Muscle of leg (tissue), 11 donors: Measurements from ENCODE around the gene SERPINA4. TPM values are rescaled to one million over a fixed set of nuclear protein-coding genes. Genes with fewer than 3 reads are reported as not detected.
A peak's percentile ranks its signal among the peaks of the same experiment; 100 is the strongest.
"Not testable (repeated sequence)": the region's sequence is repeated elsewhere in the genome, so short reads cannot be mapped to it uniquely, and the experiment has no call there.

Experiments used
- DNase-seq: peaks from one replicate; pipeline ENCODE4 v3.0.0; 2013
- H3K27ac ChIP-seq: one replicate; pipeline ENCODE4 v1.5.1; 2013; ENCODE audit warnings: mild to moderate bottlenecking, low read length, control low read depth
- H3K27me3 ChIP-seq: one replicate; pipeline ENCODE4 v1.6.1; 2013; ENCODE audit warnings: low read length; ENCODE audit not compliant: control insufficient read depth, insufficient read depth
- H3K36me3 ChIP-seq: one replicate; pipeline ENCODE4 v1.6.1; 2013; ENCODE audit warnings: low read length; ENCODE audit not compliant: control insufficient read depth, insufficient read depth
- H3K4me1 ChIP-seq: one replicate; pipeline ENCODE4 v1.6.1; 2013; ENCODE audit warnings: low read length; ENCODE audit not compliant: control insufficient read depth, insufficient read depth
- H3K4me3 ChIP-seq: one replicate; pipeline ENCODE4 v1.5.1; 2013; ENCODE audit warnings: low read length, control low read depth
- H3K9me3 ChIP-seq: replicated peaks from 2 replicates; pipeline ENCODE4 v1.6.1; 2013; ENCODE audit warnings: low read depth, low read length; ENCODE audit not compliant: control insufficient read depth
- WGBS: methylation state at CpG from one replicate; pipeline ENCODE4 v1.1.5; 2013; ENCODE audit warnings: missing lambda C conversion rate; ENCODE audit not compliant: insufficient coverage; 5-methylcytosine and 5-hydroxymethylcytosine counted together
- polyA plus RNA-seq, 8 donors: library from polyadenylated mRNA; unstranded; fragments of 120-200 nt; gene quantifications; one replicate each; pipeline versions ENCODE4 v1.2.1 to v1.2.3, GENCODE V29; 2013; ENCODE audit warnings: inconsistent platforms in 1 of 8, low replicate concordance in 1 of 8; ENCODE audit not compliant: insufficient read length in 8 of 8, insufficient read depth in 1 of 8
- total RNA-seq: library from RNA; stranded (reverse); fragments of 120-200 nt; gene quantifications from one replicate; pipeline ENCODE4 v1.2.4, GENCODE V29; 2013

Gene SERPINA4
- total and polyA plus RNA-seq, 9 donors = 0.04 to 3.2 (median 0.65) TPM; not detected in 5

DNA sequence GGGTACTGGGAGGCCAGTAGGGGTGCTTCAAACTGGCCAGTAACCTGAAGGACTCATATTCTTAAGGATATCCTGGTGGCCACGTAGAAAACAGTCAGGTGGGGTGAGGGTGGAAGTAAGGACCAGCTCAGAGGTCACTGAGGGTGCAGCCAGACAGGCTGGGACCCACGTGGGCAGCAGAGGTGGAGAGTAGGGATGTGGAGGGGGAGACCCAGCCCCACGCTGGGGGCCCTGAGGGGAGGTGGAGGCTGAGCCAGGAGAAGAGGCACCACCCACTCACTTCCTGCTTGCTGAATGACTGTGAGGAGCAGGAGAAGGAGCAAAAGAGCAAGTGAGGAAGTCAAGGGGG is 38.4 kb downstream of the SERPINA4 start:
- WGBS = 34% methylated on average over 3 of the region's 3 CpGs
- H3K27ac ChIP-seq = no peak overlapping the region
- H3K4me1 ChIP-seq = peaks cover 11% of the 10 kb centered on the region
- no peak for DNase-seq
- H3K4me3 ChIP-seq = no peak overlapping the region
- no peaks in the 10 kb centered on the region for H3K9me3 ChIP-seq
- no peaks in the 10 kb centered on the region for H3K36me3 ChIP-seq
- H3K27me3 ChIP-seq = no peaks in the 10 kb centered on the region

DNA sequence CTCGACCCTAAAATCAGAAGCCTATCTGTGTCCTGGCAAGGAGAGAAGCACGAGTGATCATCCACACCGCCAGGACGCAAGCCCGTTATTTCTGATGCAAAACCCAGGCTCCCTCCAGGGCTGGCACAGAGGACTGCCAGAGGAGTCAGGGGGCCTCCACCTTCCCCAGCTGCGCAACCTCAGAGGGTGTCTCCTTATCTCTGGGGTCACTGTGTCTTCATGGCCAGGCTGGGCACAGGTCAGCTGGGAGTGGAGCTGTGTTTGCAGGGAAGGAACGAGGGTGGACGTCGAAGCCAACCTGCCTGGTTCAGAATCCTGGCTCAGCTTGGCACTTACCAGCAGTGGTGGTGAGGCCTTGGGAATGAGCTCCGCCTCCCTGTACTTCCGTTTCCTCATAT is 38.9 kb downstream of the SERPINA4 start:
- Histone ChIP-seq H3K4me1 (peaks cover 11% of the 10 kb centered on the region), H3K4me3 (no peak overlapping the region), H3K27ac (no peak overlapping the region), H3K36me3 (no peaks in the 10 kb centered on the region), H3K9me3 (no peaks in the 10 kb centered on the region), H3K27me3 (no peaks in the 10 kb centered on the region)
- WGBS = 82% methylated on average over 9 of the region's 11 CpGs
- no peak for DNase-seq

DNA sequence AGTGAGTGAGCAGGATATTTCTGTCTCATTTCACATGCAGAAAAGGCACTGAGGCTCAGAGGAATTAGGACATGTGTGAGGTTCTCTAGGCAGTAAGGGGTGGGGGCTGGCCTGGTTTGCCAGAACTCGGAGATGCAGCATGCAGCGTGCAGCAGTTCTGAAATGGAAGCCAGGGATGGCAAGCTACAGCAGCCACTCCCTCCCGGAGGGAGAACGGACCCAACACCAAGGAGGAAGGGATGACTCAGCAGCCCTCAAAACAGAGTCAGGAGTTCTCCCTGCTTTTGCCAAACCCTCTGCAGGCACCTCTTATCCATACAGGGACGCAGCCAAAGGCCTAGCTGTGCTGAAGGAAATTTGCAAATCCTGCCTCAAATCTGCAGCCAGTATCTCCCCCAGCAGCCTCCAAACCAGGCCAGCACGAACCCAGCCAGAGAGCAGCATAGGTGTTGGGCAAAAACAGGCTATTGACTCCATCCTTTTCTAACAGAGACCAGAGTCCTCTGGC is 40.7 kb downstream of the SERPINA4 start:
- WGBS = 12% methylated on average over 6 of the region's 6 CpGs
- Histone ChIP-seq H3K27ac (no peak overlapping the region), H3K4me3 (no peak overlapping the region), H3K4me1 (peaks cover 17% of the 10 kb centered on the region), H3K9me3 (no peaks in the 10 kb centered on the region), H3K36me3 (no peaks in the 10 kb centered on the region), H3K27me3 (no peaks in the 10 kb centered on the region)
- DNase-seq = peak; percentile 88

GRCh38 chr14:94602722-94603121 is 41.5 kb downstream of the SERPINA4 start:
- Histone ChIP-seq H3K9me3 (no peaks in the 10 kb centered on the region), H3K27me3 (no peaks in the 10 kb centered on the region), H3K4me1 (peaks cover 17% of the 10 kb centered on the region), H3K36me3 (no peaks in the 10 kb centered on the region), H3K4me3 (no peak overlapping the region), H3K27ac (no peak overlapping the region)
- WGBS = 93% methylated on average over 4 of the region's 5 CpGs
- no peak for DNase-seq

DNA sequence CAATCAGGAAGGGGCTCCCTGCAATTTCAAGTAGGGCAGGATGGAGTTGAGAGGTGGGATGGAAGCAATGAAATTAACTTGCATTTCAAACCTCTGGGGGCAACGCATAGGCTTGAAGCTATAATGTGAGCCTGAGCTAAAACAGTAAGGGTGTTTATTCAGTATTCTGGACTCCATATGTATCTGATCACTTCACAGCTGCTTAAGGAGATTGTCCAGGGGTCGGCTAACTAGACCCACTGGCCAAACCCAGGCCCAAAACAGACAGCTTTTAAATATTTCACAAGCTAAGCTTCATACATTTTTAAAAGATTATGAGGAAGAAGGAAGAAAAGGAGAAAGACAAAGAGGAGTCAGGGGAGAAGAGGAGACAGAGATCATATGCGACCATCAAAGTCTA is 44.1 kb downstream of the SERPINA4 start:
- Histone ChIP-seq H3K4me1 (peaks cover 5% of the 10 kb centered on the region), H3K36me3 (no peaks in the 10 kb centered on the region), H3K4me3 (no peak overlapping the region), H3K27ac (no peak overlapping the region), H3K9me3 (no peaks in the 10 kb centered on the region), H3K27me3 (no peaks in the 10 kb centered on the region)
- no CpG with 5 or more reads among the region's 3 CpGs for WGBS
- no peak for DNase-seq

DNA sequence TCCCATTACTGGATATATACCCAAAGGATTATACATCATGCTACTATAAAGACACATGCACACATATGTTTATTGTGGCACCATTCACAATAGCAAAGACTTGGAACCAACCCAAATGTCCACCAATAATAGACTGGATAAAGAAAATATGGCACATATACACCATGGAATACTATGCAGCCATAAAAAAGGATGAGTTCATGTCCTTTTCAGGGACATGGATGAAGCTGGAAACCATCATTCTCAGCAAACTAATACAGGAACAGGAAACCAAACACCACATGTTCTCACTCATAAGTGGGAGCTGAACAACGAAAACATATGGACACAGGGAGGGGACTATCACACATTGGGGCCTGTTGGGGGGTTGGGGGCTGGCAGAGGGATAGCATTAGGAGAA is 47.7 kb downstream of the SERPINA4 start:
- WGBS = no CpG with 5 or more reads among the region's 1 CpG

GRCh38 chr14:94611179-94611578 is 49.9 kb downstream of the SERPINA4 start:
- no peak for DNase-seq
- WGBS = 75% methylated on average over 3 of the region's 5 CpGs
- Histone ChIP-seq H3K9me3 (no peaks in the 10 kb centered on the region), H3K36me3 (no peaks in the 10 kb centered on the region), H3K27ac (no peak overlapping the region), H3K4me1 (peaks cover 9% of the 10 kb centered on the region), H3K4me3 (no peak overlapping the region), H3K27me3 (no peaks in the 10 kb centered on the region)

More for the DNA sequence above, 47.7 kb downstream of the SERPINA4 start:
- not testable (repeated sequence) for H3K27me3 ChIP-seq, H3K36me3 ChIP-seq, H3K4me3 ChIP-seq, H3K4me1 ChIP-seq, H3K9me3 ChIP-seq, H3K27ac ChIP-seq, DNase-seq

GRCh38 chr14:94612174-94612573 is 50.9 kb downstream of the SERPINA4 start, which contains the start of gene SERPINA3:
TSS of gene SERPINA3 (plus strand) at chr14:94612391. CDS start at chr14:94614442, 2,051 bp downstream.
- H3K9me3 ChIP-seq = peaks cover 6% of the 10 kb centered on the region
- H3K36me3 ChIP-seq = no peaks in the 10 kb centered on the region
- WGBS = 50% methylated on average over 2 of the region's 4 CpGs
- no peak within 1 kb of the TSS for H3K4me3 ChIP-seq
- no peak within 1 kb of the TSS for H3K27ac ChIP-seq
- H3K4me1 ChIP-seq = peaks cover 4% of the 10 kb centered on the region
- DNase-seq = peak; percentile 10
- no peaks in the 10 kb centered on the region for H3K27me3 ChIP-seq

- Histone ChIP-seq H3K4me3 (no peak overlapping the region), H3K4me1 (peaks cover 4% of the 10 kb centered on the region), H3K27ac (no peak overlapping the region), H3K36me3 (no peaks in the 10 kb centered on the region), H3K9me3 (peaks cover 7% of the 10 kb centered on the region), H3K27me3 (no peaks in the 10 kb centered on the region)
- DNase-seq = peak; percentile 16
- 17% methylated on average over 4 of the region's 9 CpGs for WGBS
These were observed 51.6 kb downstream of the SERPINA4 start for GRCh38 chr14:94612580-94613554.

GRCh38 chr14:94613720-94614644 is 52.7 kb downstream of the SERPINA4 start:
- H3K36me3 ChIP-seq = no peaks in the 10 kb centered on the region

More at GRCh38 chr14:94613720-94614644, 52.7 kb downstream of the SERPINA4 start:
- no peak overlapping the region for H3K4me3 ChIP-seq
- no peaks in the 10 kb centered on the region for H3K27me3 ChIP-seq
- peaks cover 4% of the 10 kb centered on the region for H3K4me1 ChIP-seq
- no peak for DNase-seq
- H3K27ac ChIP-seq = no peak overlapping the region
- peaks cover 18% of the 10 kb centered on the region for H3K9me3 ChIP-seq
- 89% methylated on average over 14 of the region's 20 CpGs for WGBS
